ENCODE results near the gene TMEM63B.
"Not testable (repeated sequence)": the region's sequence is repeated elsewhere in the genome, so short reads cannot be mapped to it uniquely, and the experiment has no call there.

TMEM63B gene

DNA sequence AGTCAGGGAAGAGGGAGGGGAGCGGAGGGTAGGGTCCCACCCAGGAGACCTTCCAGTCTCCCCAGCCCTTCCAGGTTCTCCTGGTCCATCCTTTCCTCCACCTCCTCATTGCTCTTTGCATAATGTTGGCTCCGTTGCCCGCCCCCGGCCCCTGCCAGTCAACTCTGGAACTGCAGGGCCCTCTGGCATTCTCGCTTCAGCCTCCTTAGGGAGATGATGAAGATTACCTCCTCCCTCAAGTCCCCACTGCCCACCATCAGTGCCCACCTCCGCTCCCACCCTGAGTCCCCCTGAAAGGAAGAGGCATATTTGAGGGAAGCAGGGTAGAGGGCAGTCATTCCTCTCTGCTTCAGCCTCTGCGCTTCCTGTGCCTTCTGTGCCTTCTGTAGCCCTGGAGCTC lies 8.5 kb downstream of the TMEM63B start:
- TF ChIP-seq, protein P1, sequence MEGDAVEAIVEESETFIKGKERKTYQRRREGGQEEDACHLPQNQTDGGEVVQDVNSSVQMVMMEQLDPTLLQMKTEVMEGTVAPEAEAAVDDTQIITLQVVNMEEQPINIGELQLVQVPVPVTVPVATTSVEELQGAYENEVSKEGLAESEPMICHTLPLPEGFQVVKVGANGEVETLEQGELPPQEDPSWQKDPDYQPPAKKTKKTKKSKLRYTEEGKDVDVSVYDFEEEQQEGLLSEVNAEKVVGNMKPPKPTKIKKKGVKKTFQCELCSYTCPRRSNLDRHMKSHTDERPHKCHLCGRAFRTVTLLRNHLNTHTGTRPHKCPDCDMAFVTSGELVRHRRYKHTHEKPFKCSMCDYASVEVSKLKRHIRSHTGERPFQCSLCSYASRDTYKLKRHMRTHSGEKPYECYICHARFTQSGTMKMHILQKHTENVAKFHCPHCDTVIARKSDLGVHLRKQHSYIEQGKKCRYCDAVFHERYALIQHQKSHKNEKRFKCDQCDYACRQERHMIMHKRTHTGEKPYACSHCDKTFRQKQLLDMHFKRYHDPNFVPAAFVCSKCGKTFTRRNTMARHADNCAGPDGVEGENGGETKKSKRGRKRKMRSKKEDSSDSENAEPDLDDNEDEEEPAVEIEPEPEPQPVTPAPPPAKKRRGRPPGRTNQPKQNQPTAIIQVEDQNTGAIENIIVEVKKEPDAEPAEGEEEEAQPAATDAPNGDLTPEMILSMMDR (conservative IDR thresholded peaks at IDR 0.05; ENCODE audit: low read depth, low read length) = peak; percentile 20
- DNase-seq (ENCODE audit: low read depth) = no peak
- H3K4me3 ChIP-seq (ENCODE audit: low read depth, low read length) = no peak overlapping the region

DNA sequence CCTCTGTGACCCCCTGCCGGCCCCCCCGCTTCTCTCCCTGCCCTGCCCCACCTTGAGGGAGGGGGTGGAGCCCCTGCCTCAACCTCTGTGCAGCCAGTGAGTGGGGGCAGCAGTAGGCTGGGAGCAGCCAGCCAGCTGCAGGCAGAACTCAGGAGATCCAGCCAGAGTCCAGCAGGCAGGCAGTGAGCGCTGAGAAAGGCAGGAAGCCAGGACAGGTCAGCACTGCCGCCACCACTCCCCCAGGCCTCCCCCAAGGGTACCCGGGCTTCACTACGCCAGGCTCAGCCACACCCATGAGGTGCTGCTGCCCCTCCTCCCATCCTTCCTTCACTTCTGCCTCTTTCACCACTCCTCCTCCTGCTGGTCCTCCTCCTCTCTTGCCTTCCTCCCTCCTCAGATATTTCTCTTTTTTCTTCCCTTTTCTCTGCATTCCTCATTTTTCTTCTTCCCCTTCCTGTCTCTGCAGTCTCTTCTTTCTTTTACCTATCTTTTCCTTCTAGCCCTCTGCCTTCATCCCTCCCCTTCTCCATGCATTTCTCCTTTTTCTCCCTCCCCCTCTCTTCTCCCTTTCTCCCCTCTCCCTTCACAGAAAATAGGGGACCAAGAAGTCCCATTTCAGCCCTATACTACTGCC lies 11.5 kb downstream of the TMEM63B start:
- H3K4me3 ChIP-seq (ENCODE audit: low read depth, low read length) = no peak overlapping the region
- no peak for DNase-seq (ENCODE audit: low read depth)
- TF ChIP-seq, protein P1 (conservative IDR thresholded peaks at IDR 0.05; ENCODE audit: low read depth, low read length) = no peak

DNA sequence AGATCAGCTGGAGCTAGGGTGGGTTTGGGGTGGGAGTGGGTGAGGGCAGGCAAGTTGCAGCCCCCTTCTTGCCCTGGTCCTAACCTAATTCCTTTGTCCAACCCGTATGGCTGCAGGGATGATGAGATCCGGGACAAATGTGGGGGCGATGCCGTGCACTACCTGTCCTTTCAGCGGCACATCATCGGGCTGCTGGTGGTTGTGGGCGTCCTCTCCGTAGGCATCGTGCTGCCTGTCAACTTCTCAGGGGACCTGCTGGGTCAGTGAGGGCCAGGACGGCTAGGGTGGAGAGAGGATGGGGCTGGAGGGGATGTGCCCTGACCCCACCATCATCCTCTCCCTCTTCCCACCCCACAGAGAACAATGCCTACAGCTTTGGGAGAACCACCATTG lies 12.0 kb downstream of the TMEM63B start:
- no peak for DNase-seq (ENCODE audit: low read depth)
- H3K4me3 ChIP-seq (ENCODE audit: low read depth, low read length) = no peak overlapping the region
- TF ChIP-seq, protein P1 (conservative IDR thresholded peaks at IDR 0.05; ENCODE audit: low read depth, low read length) = no peak

DNA sequence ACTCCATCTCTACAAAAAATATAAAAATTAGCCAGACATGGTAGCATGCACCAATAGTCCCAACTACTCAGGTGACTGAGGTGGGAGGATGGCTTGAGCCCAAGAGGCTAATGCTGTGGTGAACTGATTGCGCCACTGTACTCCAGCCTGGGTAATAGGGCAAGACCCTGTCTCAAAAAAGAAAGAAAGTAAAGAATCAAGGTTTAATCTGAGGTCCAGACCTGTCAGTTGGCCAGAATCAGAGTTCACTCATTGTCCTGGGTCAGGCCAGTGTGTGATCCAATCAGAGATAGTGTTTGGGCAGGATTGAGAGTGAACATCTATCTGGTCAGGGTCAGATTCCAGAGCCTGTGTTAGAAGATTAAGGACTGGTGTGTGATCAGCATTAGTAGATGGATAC lies 15.5 kb downstream of the TMEM63B start:
- H3K4me3 ChIP-seq (ENCODE audit: low read depth, low read length) = no peak overlapping the region
- TF ChIP-seq, protein P1 (conservative IDR thresholded peaks at IDR 0.05; ENCODE audit: low read depth, low read length) = no peak
- no peak for DNase-seq (ENCODE audit: low read depth)

DNA sequence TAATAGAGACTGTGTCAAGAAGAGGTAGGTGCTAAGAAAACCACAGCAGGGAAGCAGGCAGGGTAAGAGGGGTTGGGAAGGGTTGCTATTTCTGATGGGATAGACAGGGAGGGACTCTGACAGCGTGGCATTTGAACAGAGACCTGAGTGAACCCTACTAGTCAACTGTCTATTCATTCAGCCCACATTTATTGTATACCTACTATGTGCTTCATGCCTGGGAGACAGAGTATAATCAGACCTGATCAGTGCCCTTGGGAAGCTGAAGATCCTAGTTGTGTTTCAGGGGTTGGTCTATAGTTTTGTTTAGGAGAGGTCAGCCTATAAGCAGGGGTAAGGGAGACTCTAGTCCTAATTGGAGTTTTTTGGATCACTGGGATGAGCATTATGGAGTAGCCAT lies 16.4 kb downstream of the TMEM63B start:
- TF ChIP-seq, protein P1 (conservative IDR thresholded peaks at IDR 0.05; ENCODE audit: low read depth, low read length) = no peak
- DNase-seq (ENCODE audit: low read depth) = no peak
- no peak overlapping the region for H3K4me3 ChIP-seq (ENCODE audit: low read depth, low read length)

DNA sequence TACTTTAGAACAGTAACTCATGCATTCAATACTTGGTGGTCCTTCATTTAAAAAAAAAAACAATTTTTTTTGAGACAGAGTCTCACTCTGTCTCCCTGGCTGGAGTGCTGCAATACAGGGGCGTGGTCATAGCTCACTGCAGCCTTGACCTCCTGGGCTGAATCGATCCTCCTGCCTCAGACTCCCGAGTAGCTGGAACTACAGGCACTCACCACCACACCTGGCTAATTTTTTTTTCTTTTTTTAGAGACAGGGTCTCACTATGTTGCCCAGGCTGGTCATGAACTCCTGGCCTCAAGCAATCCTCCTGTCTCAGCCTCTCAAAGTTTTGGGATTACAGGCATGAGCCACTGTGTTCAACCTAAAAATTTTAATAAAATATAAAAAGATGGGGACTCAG lies 17.2 kb downstream of the TMEM63B start:
- H3K4me3 ChIP-seq (ENCODE audit: low read depth, low read length); DNase-seq (ENCODE audit: low read depth): not testable (repeated sequence)

DNA sequence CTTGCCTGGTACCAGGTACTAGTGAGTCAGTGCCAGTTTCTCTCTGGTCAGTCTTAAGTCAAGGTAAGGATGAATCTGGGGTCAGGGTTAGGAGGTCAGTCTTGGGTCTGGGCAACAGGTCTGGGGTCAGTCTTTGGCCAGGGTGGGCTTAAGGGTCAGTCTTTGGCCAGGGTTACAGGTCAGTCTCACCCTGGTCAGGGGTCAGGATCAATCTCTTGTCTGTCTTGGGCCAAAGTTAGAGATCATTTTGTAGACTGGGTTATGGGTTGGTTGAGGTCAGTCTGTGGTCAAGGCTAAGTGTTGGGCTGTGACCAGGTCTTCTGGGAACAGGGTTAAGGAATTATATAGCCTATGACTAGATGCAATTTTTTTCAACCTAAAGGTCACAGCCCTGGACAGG lies 18.5 kb downstream of the TMEM63B start:
- H3K4me3 ChIP-seq (ENCODE audit: low read depth, low read length) = no peak overlapping the region
- TF ChIP-seq, protein P1 (conservative IDR thresholded peaks at IDR 0.05; ENCODE audit: low read depth, low read length) = no peak
- DNase-seq (ENCODE audit: low read depth) = no peak

All from choroid plexus epithelial cell (primary cell).